GM20000 (cell line): ENCODE results near the gene RANBP10.
"Not testable (repeated sequence)": the region's sequence is repeated elsewhere in the genome, so short reads cannot be mapped to it uniquely, and the experiment has no call there.

Experiments
- DNase-seq: peaks from one replicate; pipeline ENCODE4 v3.0.0; 2012; ENCODE audit warnings: low spot score
- TF ChIP-seq, protein P1 (sequence below): IDR thresholded peaks from 2 replicates; pipeline ENCODE4 v1.5.1; 2012; ENCODE audit warnings: mild to moderate bottlenecking, control low read depth; ENCODE audit errors: extremely low read depth, missing control alignments

The RANBP10 gene

DNA sequence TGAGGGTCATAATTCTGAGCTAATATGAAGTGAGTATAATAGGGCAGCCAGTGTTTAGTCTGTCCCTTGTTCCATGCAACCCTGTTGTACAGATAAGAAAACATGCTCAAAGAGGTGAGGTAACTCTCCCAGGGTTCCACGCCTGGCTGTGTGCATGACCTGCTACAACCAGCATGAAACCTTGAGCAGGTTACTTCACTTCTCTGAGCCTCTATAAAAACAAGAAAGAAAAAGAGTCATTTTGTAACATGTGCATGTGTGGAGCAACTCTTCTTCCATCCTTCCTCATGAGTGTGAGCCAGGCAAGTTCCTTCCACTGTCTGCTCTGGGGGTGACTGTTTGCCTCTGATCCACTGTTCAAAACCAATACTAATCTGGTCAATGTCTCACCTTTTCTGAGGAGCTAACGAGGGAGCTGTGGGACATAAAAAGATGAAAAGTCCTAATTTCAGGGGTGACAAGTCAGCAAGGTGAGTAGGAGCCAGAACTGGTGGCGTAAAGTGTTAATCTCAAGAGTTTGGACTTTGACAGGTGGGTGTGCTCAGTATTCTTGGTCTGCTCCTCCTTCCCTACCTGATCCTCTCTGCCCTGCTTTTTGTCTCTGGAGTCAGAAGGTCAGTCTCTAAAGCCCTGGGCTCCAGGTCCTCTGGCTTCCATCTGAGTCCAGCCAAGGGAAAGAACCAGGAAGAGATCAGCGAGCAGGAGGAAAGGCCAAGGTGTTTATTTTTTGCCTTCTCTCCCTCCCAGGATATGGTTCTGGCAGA, 108.8 kb downstream of the RANBP10 start:
- no peak for DNase-seq
- TF ChIP-seq, protein P1, sequence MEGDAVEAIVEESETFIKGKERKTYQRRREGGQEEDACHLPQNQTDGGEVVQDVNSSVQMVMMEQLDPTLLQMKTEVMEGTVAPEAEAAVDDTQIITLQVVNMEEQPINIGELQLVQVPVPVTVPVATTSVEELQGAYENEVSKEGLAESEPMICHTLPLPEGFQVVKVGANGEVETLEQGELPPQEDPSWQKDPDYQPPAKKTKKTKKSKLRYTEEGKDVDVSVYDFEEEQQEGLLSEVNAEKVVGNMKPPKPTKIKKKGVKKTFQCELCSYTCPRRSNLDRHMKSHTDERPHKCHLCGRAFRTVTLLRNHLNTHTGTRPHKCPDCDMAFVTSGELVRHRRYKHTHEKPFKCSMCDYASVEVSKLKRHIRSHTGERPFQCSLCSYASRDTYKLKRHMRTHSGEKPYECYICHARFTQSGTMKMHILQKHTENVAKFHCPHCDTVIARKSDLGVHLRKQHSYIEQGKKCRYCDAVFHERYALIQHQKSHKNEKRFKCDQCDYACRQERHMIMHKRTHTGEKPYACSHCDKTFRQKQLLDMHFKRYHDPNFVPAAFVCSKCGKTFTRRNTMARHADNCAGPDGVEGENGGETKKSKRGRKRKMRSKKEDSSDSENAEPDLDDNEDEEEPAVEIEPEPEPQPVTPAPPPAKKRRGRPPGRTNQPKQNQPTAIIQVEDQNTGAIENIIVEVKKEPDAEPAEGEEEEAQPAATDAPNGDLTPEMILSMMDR, result no peak

DNA sequence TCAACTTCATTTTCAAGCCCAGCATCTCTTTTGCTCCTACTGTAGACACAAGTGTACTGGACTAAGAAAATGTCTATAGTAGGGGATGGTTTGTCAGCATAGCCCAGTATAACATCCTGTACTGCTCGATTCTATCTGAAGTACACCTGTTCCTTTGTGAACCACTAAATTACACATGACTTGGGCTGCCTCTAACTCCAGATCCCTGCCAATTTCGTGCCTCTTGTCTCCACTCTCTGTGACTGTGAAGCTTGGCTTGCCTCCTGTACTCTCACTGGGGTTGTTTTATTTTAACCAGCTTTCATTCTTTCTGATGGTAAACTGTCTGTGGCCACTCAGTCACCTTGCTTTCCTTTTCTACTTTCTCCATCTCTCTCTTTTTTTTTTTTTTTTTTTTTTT, 111.7 kb downstream of the RANBP10 start:
- DNase-seq, result no peak
- TF ChIP-seq, protein P1, result no peak

DNA sequence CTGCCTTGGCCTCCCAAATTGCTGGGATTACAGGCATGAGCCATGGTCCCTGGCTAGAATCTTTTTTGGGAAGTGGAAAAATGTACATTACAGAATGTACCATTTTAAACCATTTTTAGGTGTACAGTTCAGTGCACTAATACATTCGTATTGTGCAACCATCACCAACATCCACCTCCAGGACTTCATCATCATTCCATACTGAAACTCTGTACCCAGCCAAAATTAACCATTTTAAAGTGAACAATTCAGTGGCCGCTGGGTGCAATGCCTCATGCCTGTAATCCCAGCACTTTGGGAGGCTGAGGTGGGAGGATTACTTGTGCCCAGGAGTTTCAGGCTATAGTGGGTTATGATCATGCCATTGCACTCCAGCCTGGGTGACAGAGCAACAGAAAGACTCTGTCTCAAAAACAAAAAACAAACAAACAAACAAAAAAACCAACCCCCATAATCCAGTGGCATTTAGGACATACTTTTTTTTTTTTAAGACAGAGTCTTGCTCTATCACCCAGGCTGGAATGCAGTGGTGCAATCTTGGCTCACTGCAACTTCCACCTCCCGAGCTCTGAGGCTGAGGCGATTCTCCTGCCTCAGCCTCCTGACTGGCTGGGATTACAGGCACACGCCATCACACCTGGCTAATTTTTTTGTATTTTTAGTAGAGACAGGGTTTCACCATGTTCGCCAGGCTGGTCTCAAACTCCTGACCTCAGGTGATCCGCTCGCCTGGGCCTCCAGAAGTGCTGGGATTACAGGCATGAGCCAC, 112.7 kb downstream of the RANBP10 start:
- DNase-seq, result not testable (repeated sequence)

DNA sequence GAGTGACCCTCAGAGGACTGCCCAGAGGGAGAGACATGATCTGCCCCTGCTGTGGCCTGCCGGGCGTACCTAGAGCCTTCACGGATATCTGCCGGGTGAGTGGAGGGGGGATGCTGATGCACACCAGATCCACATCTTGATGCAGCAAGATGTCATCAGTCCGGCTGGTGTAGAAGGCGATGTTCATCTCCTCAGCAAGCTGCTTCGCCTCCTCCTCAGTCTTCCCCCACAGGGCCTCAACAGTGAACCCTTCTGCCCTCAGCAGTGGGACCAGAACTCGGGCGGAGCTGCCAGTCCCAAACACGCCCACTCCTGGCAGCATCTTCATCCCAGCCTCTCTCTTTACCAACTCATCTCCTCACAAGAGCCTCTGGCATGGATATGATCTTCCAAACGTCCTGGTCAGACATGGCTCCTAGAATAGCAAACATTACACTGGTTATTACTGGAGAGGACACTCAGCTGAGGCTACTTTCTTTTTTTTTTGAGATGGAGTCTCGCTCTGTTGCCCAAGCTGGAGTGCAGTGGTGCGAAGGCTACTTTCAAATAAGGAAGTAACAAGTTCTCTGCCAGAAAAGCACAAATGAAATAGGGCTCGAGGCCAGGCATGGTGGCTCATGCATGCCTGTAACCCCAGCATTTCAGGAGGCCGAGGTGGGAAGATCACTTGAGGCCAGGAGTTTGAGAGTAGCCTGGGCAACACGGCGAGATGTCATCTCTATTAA, 120.8 kb downstream of the RANBP10 start:
- no peak for DNase-seq
- TF ChIP-seq, protein P1, result no peak

GRCh38 chr16:67683767-67684166, 122.6 kb downstream of the RANBP10 start:
- TF ChIP-seq, protein P1, result no peak
- no peak for DNase-seq

DNA sequence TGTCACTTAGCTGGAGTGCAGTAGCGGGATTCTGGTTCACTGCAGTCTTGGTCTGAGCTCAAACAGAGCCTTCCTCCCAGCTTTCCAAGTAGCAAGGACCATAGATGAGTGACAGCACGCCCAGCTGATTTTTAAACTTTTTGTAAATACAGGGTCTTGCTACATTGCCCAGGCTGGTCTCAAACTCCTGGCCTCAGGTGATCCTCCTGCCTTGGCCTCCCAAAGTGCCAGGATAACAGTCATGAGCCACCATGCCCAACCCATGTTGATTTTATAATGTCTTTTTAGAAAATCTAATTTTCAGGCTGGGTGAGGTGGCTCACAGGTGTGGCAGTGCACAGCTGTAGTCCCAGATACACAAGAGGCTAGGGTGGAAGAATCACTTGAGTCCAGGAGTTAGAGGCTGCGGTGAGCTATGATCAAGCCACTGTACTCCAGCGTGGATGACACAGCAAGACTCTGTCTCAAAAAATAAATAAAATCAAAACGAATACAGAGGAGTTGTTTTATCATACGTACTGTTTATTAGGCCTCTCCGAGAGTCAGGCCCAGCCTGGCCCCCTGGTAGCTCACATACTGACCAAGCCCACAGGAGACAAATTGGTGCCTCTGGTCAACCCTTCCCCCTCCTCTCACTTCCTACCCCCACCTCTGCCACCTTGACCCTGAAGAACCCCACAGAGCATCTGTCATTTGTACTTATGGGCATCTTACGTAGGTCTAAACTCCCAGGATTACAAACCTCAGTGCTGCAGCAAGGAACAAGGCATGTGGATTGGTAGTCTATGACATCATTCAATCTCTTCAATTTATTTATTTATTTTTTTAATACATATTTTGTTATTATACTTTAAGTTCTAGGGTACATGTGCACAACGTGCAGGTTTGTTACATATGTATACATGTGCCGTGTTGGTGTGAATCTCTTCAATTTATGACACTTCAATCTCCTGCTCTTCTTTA, 126.1 kb downstream of the RANBP10 start:
- DNase-seq, result no peak
- TF ChIP-seq, protein P1, result no peak
